CD4-positive, alpha-beta memory T cell (primary cell): Measurements from ENCODE around the gene ETNPPL. TPM values are rescaled to one million over a fixed set of nuclear protein-coding genes. Genes with fewer than 3 reads are reported as not detected.

Source experiments
- CTCF ChIA-PET: fragments of 350-600 bp; sonication (Branson Sonifier 250); formaldehyde crosslinking; loops from one replicate; lab custom pipeline; 2021; ENCODE audit warnings: inconsistent platforms; ENCODE audit not compliant: partially characterized antibody; lab: Charles Lee
- POLR2A ChIA-PET: fragments of 350-600 bp; sonication (Branson Sonifier 250); formaldehyde crosslinking; loops from one replicate; lab custom pipeline; 2021; ENCODE audit not compliant: partially characterized antibody; lab: Charles Lee
- DNase-seq, 5 donors: peaks; one replicate each; pipeline versions ENCODE4 v3.0.0 to v3.0.0-alpha.2; 2020 to 2022; ENCODE audit warnings: mixed read lengths in 1 of 5
- H3K27ac ChIP-seq: one replicate; pipeline ENCODE4 v1.7.0; 2013; ENCODE audit warnings: low read depth, low read length
- H3K27me3 ChIP-seq: 2 replicates; pipeline ENCODE4 v1.7.0; 2013; ENCODE audit warnings: mild to moderate bottlenecking, low read length, moderate library complexity; ENCODE audit not compliant: insufficient read depth
- H3K36me3 ChIP-seq: 2 replicates; pipeline ENCODE4 v1.7.0; 2013; ENCODE audit warnings: mild to moderate bottlenecking, low read length, moderate library complexity; ENCODE audit not compliant: insufficient read depth
- H3K4me1 ChIP-seq: 2 replicates; pipeline ENCODE4 v1.7.0; 2013; ENCODE audit warnings: mild to moderate bottlenecking, low read length, moderate library complexity; ENCODE audit not compliant: insufficient read depth
- H3K4me3 ChIP-seq, 2 donors: one replicate each; pipeline ENCODE4 v1.7.0; 2013; ENCODE audit warnings: low read length in 2 of 2, mild to moderate bottlenecking in 1 of 2
- H3K9me3 ChIP-seq, 2 donors: one replicate each; pipeline ENCODE4 v1.7.0; 2013; ENCODE audit warnings: low read length in 2 of 2, control low read depth in 1 of 2; ENCODE audit not compliant: control insufficient read depth in 1 of 2
- H3K27ac Mint-ChIP-seq, 7 donors: one replicate each; pipeline ENCODE4 v1.8.0; 2020 to 2021; ENCODE audit warnings: mixed read lengths in 7 of 7, mild to moderate bottlenecking in 6 of 7, inconsistent platforms in 3 of 7, moderate library complexity in 3 of 7
- H3K27me3 Mint-ChIP-seq, 2 donors: one replicate each; pipeline ENCODE4 v1.8.0; 2020 to 2021; ENCODE audit warnings: mixed read lengths in 2 of 2
- H3K36me3 Mint-ChIP-seq, 2 donors: one replicate each; pipeline ENCODE4 v1.8.0; 2020 to 2021; ENCODE audit warnings: mixed read lengths in 2 of 2, inconsistent platforms in 1 of 2, mild to moderate bottlenecking in 1 of 2
- H3K4me1 Mint-ChIP-seq, 4 donors: one replicate each; pipeline ENCODE4 v1.8.0; 2020 to 2021; ENCODE audit warnings: mixed read lengths in 4 of 4, mild to moderate bottlenecking in 1 of 4
- H3K4me3 Mint-ChIP-seq, 8 donors: one replicate each; pipeline ENCODE4 v1.8.0; 2020 to 2021; ENCODE audit warnings: mixed read lengths in 8 of 8, mild to moderate bottlenecking in 7 of 8, moderate library complexity in 6 of 8, inconsistent platforms in 3 of 8
- H3K9me3 Mint-ChIP-seq, 8 donors: one replicate each; pipeline ENCODE4 v1.8.0; 2020 to 2021; ENCODE audit warnings: mixed read lengths in 8 of 8, mild to moderate bottlenecking in 5 of 8, inconsistent platforms in 3 of 8, moderate library complexity in 1 of 8
- intact Hi-C: fragments of 100-400 bp; cut with micrococcal nuclease; formaldehyde crosslinking; loops from one replicate; pipeline ENCODE4 v1.15.1; 2023
- polyA plus RNA-seq, 2 donors: library from polyadenylated mRNA; unstranded; fragments of 300-500 nt; fragmentation: Illumina TruSeq; gene quantifications; one replicate each; pipeline ENCODE4 v1.2.3, GENCODE V29; 2021
- total RNA-seq, 2 experiments: library from RNA; stranded (reverse); gene quantifications; one replicate each; pipeline ENCODE4 v1.2.3, GENCODE V29; 2021

Gene ETNPPL
- total and polyA plus RNA-seq, 4 experiments from 2014 or later: not detected

DNA sequence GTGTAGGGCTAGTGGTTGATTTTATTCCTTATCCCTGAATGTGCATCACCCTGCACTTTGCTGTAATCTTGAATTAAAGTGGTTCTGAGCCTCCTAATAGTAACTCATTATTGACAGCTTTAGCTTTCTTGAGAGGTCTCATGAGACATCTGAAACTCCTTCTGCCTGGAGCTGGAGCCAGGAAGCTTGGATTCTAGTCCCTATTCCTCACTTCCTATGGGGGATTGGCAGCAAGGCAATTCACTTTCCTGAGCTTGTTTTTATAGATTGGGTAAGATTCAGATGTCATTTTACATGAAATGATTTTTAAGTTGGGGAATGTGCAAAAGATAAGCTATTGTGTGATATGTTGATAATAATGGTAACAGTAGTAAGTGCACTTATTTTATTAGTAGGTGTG, 17.1 kb upstream of the ETNPPL start:
- Histone ChIP-seq H3K27ac (no peak overlapping the region), H3K4me3 (no peak overlapping the region), H3K4me1 (no peaks in the 10 kb centered on the region), H3K27me3 (no peaks in the 10 kb centered on the region), H3K9me3 (no peaks in the 10 kb centered on the region), H3K36me3 (no peaks in the 10 kb centered on the region)
- Mint-ChIP-seq H3K9me3 (peaks cover 0 to 2% (median 0%) of the 10 kb centered on the region in 8 donors), H3K36me3 (no peaks in the 10 kb centered on the region), H3K27ac (no peak overlapping the region), H3K27me3 (peaks cover 11 to 15% of the 10 kb centered on the region in 2 donors), H3K4me3 (no peak overlapping the region), H3K4me1 (no peaks in the 10 kb centered on the region)
- DNase-seq: no peak
- ChIA-PET POLR2A (no interaction called here), CTCF (no interaction called here)
- intact Hi-C loops: loop anchor here (5.0 kb wide), 1 partner anchor 763 kb away; no protein-coding TSS in a partner anchor

DNA sequence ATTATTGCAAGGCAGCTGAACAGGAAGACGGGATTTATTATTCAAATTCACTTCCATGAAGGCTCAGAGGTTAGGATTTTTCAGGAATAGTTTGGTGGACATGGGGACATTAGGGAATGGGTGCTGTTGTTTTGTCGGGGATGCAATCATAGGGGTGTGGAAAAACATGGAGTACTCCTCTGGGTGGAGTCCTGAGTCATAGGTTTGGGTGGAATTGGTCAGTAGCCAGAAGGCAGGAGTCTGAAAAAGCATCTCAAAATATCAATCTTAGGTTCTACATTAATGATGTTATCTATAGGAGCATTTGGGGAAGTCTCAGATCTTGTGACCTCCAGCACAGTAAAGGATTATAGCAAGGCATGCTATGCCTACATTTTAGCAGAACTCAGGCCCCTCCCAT, 14.5 kb upstream of the ETNPPL start:
- no peak overlapping the region for H3K4me3 Mint-ChIP-seq
- intact Hi-C loops: no loop called here
- Histone ChIP-seq H3K27ac (no peak overlapping the region), H3K4me3 (no peak overlapping the region), H3K36me3 (no peaks in the 10 kb centered on the region), H3K4me1 (no peaks in the 10 kb centered on the region), H3K27me3 (no peaks in the 10 kb centered on the region), H3K9me3 (no peaks in the 10 kb centered on the region)
- no peak overlapping the region for H3K27ac Mint-ChIP-seq
- H3K36me3 Mint-ChIP-seq: no peaks in the 10 kb centered on the region
- CTCF ChIA-PET: no interaction called here
- no peak for DNase-seq
- H3K27me3 Mint-ChIP-seq: peaks cover 13 to 15% of the 10 kb centered on the region in 2 donors
- POLR2A ChIA-PET: no interaction called here
- H3K4me1 Mint-ChIP-seq: peaks cover 0 to 2% (median 0%) of the 10 kb centered on the region in 4 donors
- peaks cover 0 to 2% (median 0%) of the 10 kb centered on the region in 8 donors for H3K9me3 Mint-ChIP-seq

DNA sequence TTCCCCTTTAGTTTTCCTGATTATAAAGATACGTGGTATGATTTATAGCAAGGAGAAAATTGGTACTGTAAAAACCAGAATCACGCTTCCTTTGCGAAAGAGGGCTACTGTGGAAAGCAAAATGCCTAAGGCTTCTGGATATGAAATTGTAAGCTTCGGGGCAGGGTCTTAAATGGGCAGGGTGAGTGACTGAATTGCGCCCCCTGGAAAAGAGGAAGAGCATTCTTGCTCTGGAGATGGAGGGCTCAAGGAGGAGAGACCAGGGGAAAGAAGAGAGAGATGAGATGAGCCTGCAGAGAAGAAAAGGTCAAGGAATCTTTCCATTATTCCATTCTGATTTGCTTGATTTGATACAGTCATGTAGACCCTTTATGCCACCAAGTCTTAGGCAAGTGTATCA, 13.1 kb upstream of the ETNPPL start:
- H3K27me3 ChIP-seq: no peaks in the 10 kb centered on the region
- CTCF ChIA-PET: no interaction called here
- POLR2A ChIA-PET: no interaction called here
- H3K9me3 Mint-ChIP-seq: peaks cover 0 to 2% (median 0%) of the 10 kb centered on the region in 8 donors
- peaks cover 0 to 2% (median 0%) of the 10 kb centered on the region in 4 donors for H3K4me1 Mint-ChIP-seq
- no peaks in the 10 kb centered on the region for H3K36me3 Mint-ChIP-seq
- intact Hi-C loops: no loop called here
- DNase-seq: no peak
- H3K27ac Mint-ChIP-seq: no peak overlapping the region
- no peaks in the 10 kb centered on the region for H3K4me1 ChIP-seq
- H3K9me3 ChIP-seq: no peaks in the 10 kb centered on the region
- no peaks in the 10 kb centered on the region for H3K36me3 ChIP-seq
- peaks cover 13% of the 10 kb centered on the region in 2 donors for H3K27me3 Mint-ChIP-seq
- no peak overlapping the region for H3K4me3 Mint-ChIP-seq
- H3K27ac ChIP-seq: no peak overlapping the region
- H3K4me3 ChIP-seq: no peak overlapping the region

GRCh38 chr4:108774809-108775530, 12.1 kb upstream of the ETNPPL start:
- CTCF ChIA-PET: no interaction called here
- no peak overlapping the region for H3K27ac ChIP-seq
- Mint-ChIP-seq H3K4me1 (peaks cover 0 to 2% (median 0%) of the 10 kb centered on the region in 4 donors), H3K4me3 (no peak overlapping the region), H3K36me3 (no peaks in the 10 kb centered on the region), H3K9me3 (peaks cover 0 to 2% (median 0%) of the 10 kb centered on the region in 8 donors), H3K27ac (no peak overlapping the region), H3K27me3 (peaks cover 12% of the 10 kb centered on the region in 2 donors)
- no peak for DNase-seq
- no peak overlapping the region for H3K4me3 ChIP-seq
- no peaks in the 10 kb centered on the region for H3K9me3 ChIP-seq
- intact Hi-C loops: no loop called here
- H3K27me3 ChIP-seq: no peaks in the 10 kb centered on the region
- no peaks in the 10 kb centered on the region for H3K36me3 ChIP-seq
- H3K4me1 ChIP-seq: no peaks in the 10 kb centered on the region
- POLR2A ChIA-PET: no interaction called here

DNA sequence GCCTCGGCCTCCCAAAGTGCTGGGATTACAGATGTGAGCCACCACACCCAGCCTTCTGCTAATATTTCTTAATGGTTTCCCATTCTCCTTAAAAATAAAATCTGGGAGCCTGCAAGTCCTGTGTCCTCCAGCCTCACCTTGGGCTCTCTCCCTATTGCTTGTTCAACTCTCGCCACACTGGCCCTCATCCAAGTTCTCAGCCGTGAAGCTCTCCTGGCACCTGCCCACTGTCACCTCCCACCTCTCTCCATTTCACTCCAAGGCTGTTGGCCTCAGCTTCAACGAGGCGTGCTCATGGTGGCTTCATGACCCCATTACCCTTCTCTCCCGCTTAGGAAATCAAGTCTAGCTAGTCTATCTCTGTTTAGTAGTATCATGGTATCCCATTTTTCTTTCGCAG, 9.5 kb upstream of the ETNPPL start:
- Histone ChIP-seq H3K36me3 (no peaks in the 10 kb centered on the region), H3K9me3 (no peaks in the 10 kb centered on the region), H3K4me1 (no peaks in the 10 kb centered on the region), H3K27me3 (no peaks in the 10 kb centered on the region), H3K27ac (no peak overlapping the region), H3K4me3 (no peak overlapping the region)
- peaks cover 9 to 11% of the 10 kb centered on the region in 2 donors for H3K27me3 Mint-ChIP-seq
- peaks cover 0 to 2% (median 0%) of the 10 kb centered on the region in 4 donors for H3K4me1 Mint-ChIP-seq
- H3K9me3 Mint-ChIP-seq: peaks cover 0 to 2% (median 0%) of the 10 kb centered on the region in 8 donors
- no peak for DNase-seq
- CTCF ChIA-PET: no interaction called here
- no peak overlapping the region for H3K4me3 Mint-ChIP-seq
- H3K36me3 Mint-ChIP-seq: no peaks in the 10 kb centered on the region
- intact Hi-C loops: no loop called here
- POLR2A ChIA-PET: no interaction called here
- H3K27ac Mint-ChIP-seq: no peak overlapping the region

- H3K4me1 Mint-ChIP-seq: peaks cover 11 to 20% (median 15%) of the 10 kb centered on the region in 4 donors
- H3K9me3 ChIP-seq: no peaks in the 10 kb centered on the region
- ChIA-PET POLR2A (no interaction called here), CTCF (no interaction called here)
- H3K4me3 Mint-ChIP-seq: no peak overlapping the region
- no peak overlapping the region for H3K27ac ChIP-seq
- H3K4me1 ChIP-seq: peaks cover 13% of the 10 kb centered on the region
- peaks cover 25% of the 10 kb centered on the region in 2 donors for H3K27me3 Mint-ChIP-seq
- H3K36me3 ChIP-seq: no peaks in the 10 kb centered on the region
- intact Hi-C loops: no loop called here
- H3K9me3 Mint-ChIP-seq: peaks cover 0 to 11% (median 0%) of the 10 kb centered on the region in 8 donors
- H3K36me3 Mint-ChIP-seq: no peaks in the 10 kb centered on the region
- H3K27me3 ChIP-seq: peaks cover 8% of the 10 kb centered on the region
- H3K27ac Mint-ChIP-seq: no peak overlapping the region
- no peak overlapping the region for H3K4me3 ChIP-seq
- no peak for DNase-seq
Measured at GRCh38 chr4:108766058-108766457, 3.2 kb upstream of the ETNPPL start.

DNA sequence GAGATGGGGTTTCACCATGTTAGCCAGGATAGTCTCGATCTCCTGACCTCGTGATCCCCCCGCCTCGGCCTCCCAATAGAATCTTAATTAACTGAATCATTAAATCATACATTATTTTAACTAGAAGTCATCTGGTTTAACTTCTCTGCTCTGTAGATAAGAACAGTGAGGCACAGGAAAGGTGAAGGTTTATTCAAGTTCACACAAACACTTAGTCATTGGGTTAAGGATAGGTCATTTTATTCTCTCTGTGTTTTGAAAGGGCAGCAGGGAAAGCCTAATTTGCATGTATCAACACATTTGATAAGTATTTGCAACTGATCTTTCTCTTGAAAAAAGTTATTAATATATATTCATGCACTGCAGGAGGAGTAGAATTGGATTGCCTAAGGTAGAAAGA, 1.1 kb upstream of the ETNPPL start:
- H3K27me3 Mint-ChIP-seq: peaks cover 31 to 32% of the 10 kb centered on the region in 2 donors

More for the DNA sequence above, 1.1 kb upstream of the ETNPPL start:
- Histone ChIP-seq H3K27me3 (peaks cover 8% of the 10 kb centered on the region), H3K36me3 (no peaks in the 10 kb centered on the region), H3K9me3 (no peaks in the 10 kb centered on the region), H3K4me3 (no peak overlapping the region), H3K4me1 (peaks cover 13% of the 10 kb centered on the region), H3K27ac (no peak overlapping the region)
- H3K36me3 Mint-ChIP-seq: no peaks in the 10 kb centered on the region
- peaks cover 0 to 11% (median 0%) of the 10 kb centered on the region in 8 donors for H3K9me3 Mint-ChIP-seq
- no peak overlapping the region for H3K27ac Mint-ChIP-seq
- no peak for DNase-seq
- ChIA-PET CTCF (no interaction called here), POLR2A (no interaction called here)
- H3K4me3 Mint-ChIP-seq: peak overlapping the region in 3 of 8 donors; percentile 24 to 45 (median 39)
- intact Hi-C loops: no loop called here
- peaks cover 11 to 20% (median 15%) of the 10 kb centered on the region in 4 donors for H3K4me1 Mint-ChIP-seq
